A673 (cell line): ENCODE measurements around the gene CCL27. TPM values are rescaled to one million over a fixed set of nuclear protein-coding genes. Genes with fewer than 3 reads are reported as not detected.

Source experiments
- BruUV-seq: library from RNA; stranded (reverse); fragments of 400-500 nt; replicated peaks from 2 replicates; lab custom pipeline; 2021; lab: Mats Ljungman, UMichigan
- CTCF ChIA-PET: fragments of 300-600 bp; sonication (Branson Sonifier 250); formaldehyde crosslinking; loops from one replicate; lab custom pipeline; 2022; ENCODE audit warnings: antibody characterized with exemption; lab: Charles Lee
- POLR2A ChIA-PET: fragments of 300-600 bp; sonication (Branson Sonifier 250); formaldehyde crosslinking; loops from one replicate; lab custom pipeline; 2022; ENCODE audit warnings: antibody characterized with exemption; ENCODE audit not compliant: low non-redundant PET; lab: Charles Lee
- DNase-seq: peaks from one replicate; pipeline ENCODE4 v3.0.0-alpha.2; 2015; ENCODE audit warnings: low spot score
- H3K27ac ChIP-seq: fragments of 200-600 bp; sonication (generic); 2 replicates; pipeline ENCODE4 v1.5.1; 2016; ENCODE audit warnings: mixed run types, low read depth, mild to moderate bottlenecking, mixed read lengths, antibody characterized with exemption, low read length; ENCODE audit not compliant: poor library complexity, severe bottlenecking
- H3K27me3 ChIP-seq: fragments of 200-600 bp; sonication (generic); replicated peaks from 2 replicates; pipeline ENCODE4 v1.6.1; 2017; ENCODE audit warnings: mixed run types, low read depth, mild to moderate bottlenecking, mixed read lengths, antibody characterized with exemption, low read length; ENCODE audit not compliant: insufficient read depth, poor library complexity
- H3K36me3 ChIP-seq: fragments of 200-600 bp; sonication (generic); 2 replicates; pipeline ENCODE4 v1.6.1; 2016; ENCODE audit warnings: mixed run types, mild to moderate bottlenecking, mixed read lengths, antibody characterized with exemption, low read length; ENCODE audit not compliant: insufficient read depth, poor library complexity, severe bottlenecking
- H3K4me1 ChIP-seq: fragments of 200-600 bp; sonication (generic); 2 replicates; pipeline ENCODE4 v1.6.1; 2017; ENCODE audit warnings: mixed run types, mild to moderate bottlenecking, mixed read lengths, antibody characterized with exemption, low read length; ENCODE audit not compliant: insufficient read depth, poor library complexity, severe bottlenecking
- H3K4me3 ChIP-seq: fragments of 200-600 bp; sonication (generic); 2 replicates; pipeline ENCODE4 v1.5.1; 2016; ENCODE audit warnings: low read depth, mixed run types, mild to moderate bottlenecking, mixed read lengths, low read length; ENCODE audit not compliant: poor library complexity, severe bottlenecking
- H3K9me3 ChIP-seq: fragments of 200-600 bp; sonication (generic); 2 replicates; pipeline ENCODE4 v1.6.1; 2016; ENCODE audit warnings: mixed run types, low read depth, mild to moderate bottlenecking, mixed read lengths, antibody characterized with exemption, low read length; ENCODE audit not compliant: poor library complexity, severe bottlenecking
- CTCF ChIP-seq: fragments of 300-800, 200-600 bp; sonication (generic); conservative IDR thresholded peaks from 2 replicates; pipeline ENCODE4 v1.5.1; 2017; ENCODE audit warnings: low read depth, mild to moderate bottlenecking, antibody characterized with exemption, low read length, moderate library complexity, mixed read lengths
- EZH2 ChIP-seq: fragments of 200-600 bp; sonication (generic); IDR thresholded peaks from 2 replicates; pipeline ENCODE4 v1.6.1; 2017; ENCODE audit warnings: borderline replicate concordance, low read depth, mild to moderate bottlenecking, mixed read lengths, antibody characterized with exemption, low read length; ENCODE audit not compliant: poor library complexity, severe bottlenecking
- intact Hi-C: fragments of 100-400 bp; cut with micrococcal nuclease; formaldehyde crosslinking; loops from one replicate; pipeline ENCODE4 v1.10.0; 2022; ENCODE audit not compliant: unreplicated experiment
- total RNA-seq: library from RNA; stranded (reverse); gene quantifications from 2 replicates; pipeline ENCODE4 v1.2.3, GENCODE V29; 2021

The CCL27 gene
- total RNA-seq, 1 experiment from 2014 or later = not detected

DNA sequence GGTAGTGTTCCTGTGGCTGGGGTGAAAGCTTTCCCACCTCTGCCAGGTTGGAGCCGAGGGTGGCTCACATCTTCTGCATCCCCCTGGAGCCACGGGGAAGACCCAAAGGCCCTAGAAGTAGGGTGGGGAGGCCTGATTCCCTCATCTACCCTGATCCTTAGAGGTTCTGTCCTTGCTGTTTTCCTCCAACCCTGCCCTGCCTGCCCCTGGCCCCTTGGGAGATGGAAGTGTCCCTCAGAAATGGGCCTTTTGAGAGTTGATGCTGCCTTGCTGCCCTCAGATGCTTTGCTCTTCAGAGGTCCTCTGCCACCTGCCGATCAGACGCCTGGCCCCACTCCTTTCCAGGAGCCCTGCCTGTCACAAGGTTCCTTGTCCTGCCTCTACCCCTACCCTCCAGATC, 22.4 kb upstream of the CCL27 start:
- no peak overlapping the region for H3K4me3 ChIP-seq
- no peak overlapping the region for H3K27ac ChIP-seq
- ChIA-PET POLR2A (no interaction called here), CTCF (no interaction called here)
- no peak for DNase-seq
- no peaks in the 10 kb centered on the region for H3K36me3 ChIP-seq
- TF ChIP-seq EZH2 (no peak), CTCF (no peak)
- BruUV-seq = no TSS peak
- no peaks in the 10 kb centered on the region for H3K9me3 ChIP-seq
- H3K4me1 ChIP-seq = no peaks in the 10 kb centered on the region
- H3K27me3 ChIP-seq = no peaks in the 10 kb centered on the region
- intact Hi-C loops = no loop called here

DNA sequence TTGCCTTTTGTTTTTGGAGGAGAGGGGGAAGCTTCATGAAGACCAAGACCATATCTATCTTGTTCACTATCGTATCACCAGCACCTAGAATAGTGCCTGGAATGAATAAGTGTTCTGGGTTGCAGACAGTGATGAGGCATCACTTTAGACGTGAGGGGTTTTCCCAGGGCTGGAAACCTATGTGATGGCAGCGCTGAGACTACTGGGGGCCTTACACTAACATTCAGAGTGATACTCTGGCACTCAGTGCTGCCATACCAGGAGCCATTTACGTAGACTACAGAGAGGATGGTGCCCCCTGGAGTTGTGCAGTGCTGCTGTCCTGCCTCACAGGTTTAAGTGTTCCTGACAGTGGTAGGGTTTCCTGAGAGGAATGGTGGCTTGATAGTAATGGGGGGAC, 21.7 kb upstream of the CCL27 start:
- no peak for DNase-seq
- intact Hi-C loops = no loop called here
- Histone ChIP-seq H3K36me3 (no peaks in the 10 kb centered on the region), H3K27me3 (no peaks in the 10 kb centered on the region), H3K4me1 (no peaks in the 10 kb centered on the region), H3K4me3 (no peak overlapping the region), H3K9me3 (no peaks in the 10 kb centered on the region), H3K27ac (no peak overlapping the region)
- BruUV-seq = no TSS peak
- POLR2A ChIA-PET = interaction anchor here (0.7 kb wide), 1 partner anchor 33 kb away, joined by 3 read pairs; no protein-coding TSS in a partner anchor
- CTCF ChIA-PET = no interaction called here
- TF ChIP-seq EZH2 (no peak), CTCF (no peak)

DNA sequence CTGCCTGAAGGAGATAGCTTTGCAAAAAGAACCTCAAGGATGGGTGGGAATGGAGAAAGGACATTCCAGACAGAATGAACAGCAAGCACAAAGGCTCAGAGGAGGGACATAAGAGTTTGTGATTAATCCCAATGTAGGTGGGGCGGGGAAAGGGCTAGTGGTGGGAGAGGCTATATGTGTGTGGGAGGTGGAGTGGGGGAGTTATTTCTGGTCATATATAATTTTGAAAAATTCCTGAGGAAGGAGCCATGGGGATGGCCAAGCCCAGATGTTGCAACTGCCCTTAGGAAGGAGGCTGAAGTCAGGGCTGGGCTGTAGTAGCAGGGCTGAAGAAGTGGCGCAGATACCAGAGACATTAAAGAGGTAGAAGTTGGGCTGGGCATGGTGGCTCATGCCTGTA, 13.4 kb upstream of the CCL27 start:
- no peak for DNase-seq
- Histone ChIP-seq H3K27me3 (no peaks in the 10 kb centered on the region), H3K4me3 (no peak overlapping the region), H3K27ac (no peak overlapping the region), H3K4me1 (no peaks in the 10 kb centered on the region), H3K9me3 (no peaks in the 10 kb centered on the region), H3K36me3 (no peaks in the 10 kb centered on the region)
- POLR2A ChIA-PET = no interaction called here
- BruUV-seq = no TSS peak
- intact Hi-C loops = loop anchor here (2.0 kb wide), 1 partner anchor 27 kb away; no protein-coding TSS in a partner anchor
- CTCF ChIA-PET = interaction anchor here (1.1 to 1.4 kb wide), 2 partner anchors 27 to 42 kb away, joined by 3 to 5 read pairs; no protein-coding TSS in a partner anchor
- TF ChIP-seq CTCF (no peak), EZH2 (no peak)
